HG02610 (cell line): Measurements from ENCODE around the gene AK5.
A peak's percentile ranks its signal among the peaks of the same experiment; 100 is the strongest.

Experiments
- ATAC-seq: cut with Tn5 transposase; IDR thresholded peaks from one replicate; pipeline ENCODE4 v1.9.1; 2021; ENCODE audit warnings: mild to moderate bottlenecking, moderate library complexity; ENCODE audit not compliant: unreplicated experiment

AK5 gene

GRCh38 chr1:77281491-77282186, at the start of gene AK5:
TSS of gene AK5 (plus strand) at chr1:77282019. CDS start at chr1:77282314, 295 bp downstream.
- ATAC-seq = peak; percentile 76

GRCh38 chr1:77232829-77233228, 49.0 kb upstream of the AK5 start:
- no peak for ATAC-seq

GRCh38 chr1:77234096-77234495, 47.7 kb upstream of the AK5 start:
- no peak for ATAC-seq

- ATAC-seq = no peak
Measured at GRCh38 chr1:77234943-77235342, 46.9 kb upstream of the AK5 start.

- no peak for ATAC-seq
Measured at GRCh38 chr1:77238462-77238861, 43.4 kb upstream of the AK5 start.

- ATAC-seq = no peak
Measured at GRCh38 chr1:77239311-77239710, 42.5 kb upstream of the AK5 start.

GRCh38 chr1:77245830-77246229, 36.0 kb upstream of the AK5 start:
- ATAC-seq = no peak

- ATAC-seq = no peak
Measured at GRCh38 chr1:77250126-77250525, 31.7 kb upstream of the AK5 start.

GRCh38 chr1:77253211-77253610, 28.6 kb upstream of the AK5 start:
- no peak for ATAC-seq

- no peak for ATAC-seq
Measured at GRCh38 chr1:77263708-77264107, 18.1 kb upstream of the AK5 start.

- ATAC-seq = no peak
Measured at GRCh38 chr1:77265180-77265579, 16.6 kb upstream of the AK5 start.

GRCh38 chr1:77267035-77267434, 14.8 kb upstream of the AK5 start:
- no peak for ATAC-seq

- ATAC-seq = no peak
Measured at GRCh38 chr1:77271852-77272580, 9.8 kb upstream of the AK5 start.

- no peak for ATAC-seq
Measured at GRCh38 chr1:77273891-77274290, 7.9 kb upstream of the AK5 start.

GRCh38 chr1:77275194-77275593, 6.6 kb upstream of the AK5 start:
- ATAC-seq = no peak

- ATAC-seq = no peak
Measured at GRCh38 chr1:77276941-77277340, 4.9 kb upstream of the AK5 start.

- no peak for ATAC-seq
Measured at GRCh38 chr1:77279929-77280328, 1.9 kb upstream of the AK5 start.

GRCh38 chr1:77280962-77281361, 857 bp upstream of the AK5 start:
- no peak for ATAC-seq

GRCh38 chr1:77282187-77282865, 507 bp downstream of the AK5 start:
- peak; percentile 35 for ATAC-seq

GRCh38 chr1:77282866-77283539, 1.2 kb downstream of the AK5 start:
- ATAC-seq = no peak

GRCh38 chr1:77283701-77284425, 2.0 kb downstream of the AK5 start:
- ATAC-seq = no peak
